PC-3 (cell line): ENCODE results near the gene ACLY. TPM values are rescaled to one million over a fixed set of nuclear protein-coding genes. Genes with fewer than 3 reads are reported as not detected.

Experiments
- ATAC-seq: fragments of 200-7000 bp; cut with Tn5 transposase; 2 replicates; pipeline ENCODE4 v1.9.1; 2020; ENCODE audit warnings: mild to moderate bottlenecking, moderate library complexity
- BruUV-seq: library from RNA; stranded (reverse); fragments of 400-500 nt; replicated peaks from 2 replicates; lab custom pipeline; 2021; lab: Mats Ljungman, UMichigan
- CTCF ChIA-PET: fragments of 300-600 bp; sonication (Branson Sonifier 250); formaldehyde crosslinking; loops from one replicate; lab custom pipeline; 2022; ENCODE audit warnings: antibody characterized with exemption; lab: Charles Lee
- POLR2A ChIA-PET: fragments of 300-600 bp; sonication (Branson Sonifier 250); formaldehyde crosslinking; loops from one replicate; lab custom pipeline; 2022; ENCODE audit warnings: antibody characterized with exemption; ENCODE audit not compliant: unreplicated experiment; lab: Charles Lee
- DNase-seq: peaks from one replicate; pipeline ENCODE4 v3.0.0-alpha.2; 2015
- H2AFZ ChIP-seq: fragments of 300-600 bp; sonication (generic); 2 replicates; pipeline ENCODE4 v1.6.0; 2016; ENCODE audit warnings: antibody characterized with exemption, low read length
- H3F3A ChIP-seq: fragments of 300-600 bp; sonication (generic); one replicate; pipeline ENCODE4 v1.6.0; 2017; ENCODE audit warnings: antibody characterized with exemption, low read length, control low read depth, mild to moderate bottlenecking; ENCODE audit not compliant: unreplicated experiment
- H3K27ac ChIP-seq: fragments of 300-600 bp; sonication (generic); 2 replicates; pipeline ENCODE4 v1.5.1; 2016; ENCODE audit warnings: mild to moderate bottlenecking, low read length
- H3K27me3 ChIP-seq: fragments of 300-600 bp; sonication (generic); 2 replicates; pipeline ENCODE4 v1.6.1; 2016; ENCODE audit warnings: low read length, mixed read lengths
- H3K36me3 ChIP-seq: fragments of 300-600 bp; sonication (generic); 2 replicates; pipeline ENCODE4 v1.6.1; 2016; ENCODE audit warnings: low read depth, mixed run types, low read length, mixed read lengths
- H3K4me1 ChIP-seq: fragments of 300-600 bp; sonication (generic); 2 replicates; pipeline ENCODE4 v1.5.1; 2016; ENCODE audit warnings: low read length; ENCODE audit not compliant: insufficient read depth
- H3K4me2 ChIP-seq: fragments of 300-600 bp; sonication (generic); 2 replicates; pipeline ENCODE4 v1.6.0; 2016; ENCODE audit warnings: low read length
- H3K4me3 ChIP-seq: fragments of 300-600 bp; sonication (generic); 2 replicates; pipeline ENCODE4 v1.5.1; 2016; ENCODE audit warnings: mild to moderate bottlenecking, low read length, mixed read lengths
- H3K79me2 ChIP-seq: fragments of 300-600 bp; sonication (generic); 2 replicates; pipeline ENCODE4 v1.6.1; 2017; ENCODE audit warnings: low read length, mixed read lengths
- H3K9ac ChIP-seq: fragments of 300-600 bp; sonication (generic); 2 replicates; pipeline ENCODE4 v1.6.0; 2016; ENCODE audit warnings: mild to moderate bottlenecking, low read length
- H3K9me2 ChIP-seq: fragments of 300-600 bp; sonication (generic); replicated peaks from 2 replicates; pipeline ENCODE4 v1.6.1; 2016; ENCODE audit warnings: mixed run types, low read length, mixed read lengths
- H3K9me3 ChIP-seq: fragments of 300-600 bp; sonication (generic); 2 replicates; pipeline ENCODE4 v1.6.1; 2016; ENCODE audit warnings: low read length, mixed read lengths
- H4K20me1 ChIP-seq: fragments of 300-600 bp; sonication (generic); 2 replicates; pipeline ENCODE4 v1.6.1; 2016; ENCODE audit warnings: low read length, mixed read lengths
- CTCF ChIP-seq: fragments of 300-600 bp; sonication (generic); conservative IDR thresholded peaks from 2 replicates; pipeline ENCODE4 v1.5.1; 2017; ENCODE audit warnings: antibody characterized with exemption, low read depth, mild to moderate bottlenecking, low read length
- EZH2 ChIP-seq: fragments of 300-600 bp; sonication (generic); IDR thresholded peaks from one replicate; pipeline ENCODE4 v1.6.1; 2017; ENCODE audit warnings: antibody characterized with exemption, mild to moderate bottlenecking, low read length; ENCODE audit not compliant: unreplicated experiment
- EZH2phosphoT487 ChIP-seq: fragments of 300-600 bp; sonication (generic); IDR thresholded peaks from 2 replicates; pipeline ENCODE4 v1.6.1; 2018; ENCODE audit warnings: mild to moderate bottlenecking, antibody characterized with exemption, low read length, borderline replicate concordance
- intact Hi-C: fragments of 100-400 bp; cut with micrococcal nuclease; formaldehyde crosslinking; loops from 2 replicates; pipeline ENCODE4 v1.9.0; 2023
- total RNA-seq: library from RNA; depleted of rRNA; stranded (reverse); fragments of >200 nt; gene quantifications from 2 replicates; pipeline ENCODE4 v1.2.3, GENCODE V29; 2014

The ACLY gene
- total RNA-seq, 1 experiment from 2014 or later = 114 TPM

GRCh38 chr17:41825175-41825845, 93.4 kb downstream of the ACLY start:
- H3K9me3 ChIP-seq = no peaks in the 10 kb centered on the region
- ChIA-PET POLR2A (no interaction called here), CTCF (no interaction called here)
- TF ChIP-seq EZH2 (no peak), CTCF (no peak), EZH2phosphoT487 (no peak)
- no peak overlapping the region for H3K4me3 ChIP-seq
- H4K20me1 ChIP-seq = no peaks in the 10 kb centered on the region
- no peak overlapping the region for H3K4me2 ChIP-seq
- DNase-seq = no peak
- H3K27me3 ChIP-seq = no peaks in the 10 kb centered on the region
- no peaks in the 10 kb centered on the region for H3K4me1 ChIP-seq
- ATAC-seq = no peak
- no peak overlapping the region for H2AFZ ChIP-seq
- no peaks in the 10 kb centered on the region for H3K36me3 ChIP-seq
- no peak overlapping the region for H3K27ac ChIP-seq
- intact Hi-C loops = no loop called here
- H3K9me2 ChIP-seq = no peaks in the 10 kb centered on the region
- no peaks in the 10 kb centered on the region for H3F3A ChIP-seq
- BruUV-seq = no TSS peak
- no peaks in the 10 kb centered on the region for H3K79me2 ChIP-seq
- no peak overlapping the region for H3K9ac ChIP-seq

GRCh38 chr17:41824086-41824485, 94.7 kb downstream of the ACLY start:
- Histone ChIP-seq H3K4me2 (no peak overlapping the region), H3K9me2 (no peaks in the 10 kb centered on the region), H3K79me2 (no peaks in the 10 kb centered on the region), H3K9ac (no peak overlapping the region), H3K36me3 (no peaks in the 10 kb centered on the region), H3K4me1 (no peaks in the 10 kb centered on the region), H2AFZ (no peak overlapping the region), H4K20me1 (no peaks in the 10 kb centered on the region), H3F3A (no peaks in the 10 kb centered on the region), H3K27ac (no peak overlapping the region), H3K27me3 (no peaks in the 10 kb centered on the region), H3K9me3 (no peaks in the 10 kb centered on the region), H3K4me3 (no peak overlapping the region)
- DNase-seq (no peak), ATAC-seq (no peak)
- ChIA-PET CTCF (no interaction called here), POLR2A (interaction anchor here (0.6 kb wide), 1 partner anchor 22 kb away, joined by 8 read pairs; no protein-coding TSS in a partner anchor)
- no peak for TF ChIP-seq EZH2phosphoT487
- intact Hi-C loops = no loop called here
- no TSS peak for BruUV-seq

GRCh38 chr17:41823580-41823979, 95.2 kb downstream of the ACLY start:
- Histone ChIP-seq H3K4me2 (no peak overlapping the region), H3K36me3 (no peaks in the 10 kb centered on the region), H2AFZ (no peak overlapping the region), H3K9me2 (no peaks in the 10 kb centered on the region), H3K27me3 (no peaks in the 10 kb centered on the region), H3K4me3 (no peak overlapping the region), H4K20me1 (no peaks in the 10 kb centered on the region), H3K27ac (no peak overlapping the region), H3K9ac (no peak overlapping the region), H3K4me1 (no peaks in the 10 kb centered on the region), H3F3A (no peaks in the 10 kb centered on the region), H3K9me3 (no peaks in the 10 kb centered on the region), H3K79me2 (no peaks in the 10 kb centered on the region)
- no peak for ATAC-seq
- TSS peak; percentile 17 for BruUV-seq
- TF ChIP-seq EZH2 (no peak), EZH2phosphoT487 (no peak), CTCF (no peak)
- intact Hi-C loops = no loop called here
- DNase-seq = no peak
- ChIA-PET POLR2A (interaction anchor here (0.6 kb wide), 1 partner anchor 22 kb away, joined by 8 read pairs; no protein-coding TSS in a partner anchor), CTCF (no interaction called here)
